ENCODE measurements around the gene SPIRE1. TPM values are rescaled to one million over a fixed set of nuclear protein-coding genes. Genes with fewer than 3 reads are reported as not detected.

Gene SPIRE1
- 15.7 and 19.2 TPM in 2 replicates for total RNA-seq

GRCh38 chr18:12657684-12658425 is at the start of gene SPIRE1:
Gene SPIRE1 (minus strand): TSS chr18:12658107. CDS start chr18:12657866, 241 bp downstream.

DNA sequence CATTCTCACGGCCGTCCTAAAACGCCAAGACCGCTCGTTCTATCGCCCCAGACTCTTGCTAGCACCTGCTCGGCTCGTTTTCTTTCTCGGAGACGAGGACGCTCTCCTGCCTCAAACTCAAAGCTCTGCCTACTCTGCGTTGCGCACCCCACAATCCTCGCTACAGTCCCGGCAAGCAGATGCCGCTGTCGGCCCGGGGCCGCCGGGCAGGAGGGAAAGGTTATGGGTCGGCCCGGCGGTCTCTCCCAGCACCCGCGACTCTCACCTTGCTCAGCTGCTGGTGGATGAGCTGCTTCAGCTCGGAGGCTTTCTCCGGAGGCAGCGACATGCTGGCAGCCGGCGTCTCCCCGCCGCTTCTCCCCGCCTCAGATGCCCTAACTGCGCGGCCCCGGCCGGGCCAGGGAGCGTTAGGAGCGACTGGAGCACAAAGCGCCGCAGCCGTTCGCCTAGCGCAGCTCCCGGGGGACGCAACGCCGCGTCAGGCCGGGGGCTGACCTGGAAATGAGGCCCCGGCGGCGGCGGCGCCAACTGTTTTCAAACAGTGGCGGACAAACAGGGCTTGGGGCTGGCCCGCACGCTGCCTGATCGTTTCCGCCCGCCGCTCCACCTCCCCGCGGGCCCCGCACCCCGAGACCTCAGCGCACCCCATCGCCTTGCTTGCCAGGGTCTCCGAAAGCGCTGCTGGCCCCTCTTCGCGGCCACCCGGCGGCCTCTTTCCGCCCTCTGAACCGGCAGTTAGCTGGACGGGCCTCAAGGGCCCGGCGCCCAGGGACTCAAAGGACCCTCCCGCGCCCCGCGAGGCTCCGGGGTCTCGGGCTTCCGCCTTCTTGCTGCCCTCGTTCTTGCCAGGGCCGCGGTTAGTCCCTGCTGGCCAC is 44.6 kb upstream of the SPIRE1 start, which contains the start of the genes CEP76 and PSMG2:
TSS of gene CEP76 (minus strand) at position 503 of the 875 bp plus-strand sequence. CDS start at position 328, 175 bp downstream.
TSS of gene PSMG2 (plus strand) at position 822 of the 875 bp plus-strand sequence. CDS start 66 bp downstream, outside the sequence.

Small RNA genes lying within 50 kb of the gene (small RNA-seq; reads per million reads assigned to genes)
- gene RNU7-129P = not detected

Other genes with a start within 250 kb of the SPIRE1 start
- 3.9 and 4.9 TPM in 2 replicates for gene CEP76, start 44.6 kb upstream of the SPIRE1 start, total RNA-seq
- 71.7 and 81.3 TPM in 2 replicates for gene PSMG2, start 44.9 kb upstream of the SPIRE1 start, total RNA-seq
- gene PTPN2, start 226.1 kb upstream of the SPIRE1 start, total RNA-seq = 21.1 and 24.7 TPM in 2 replicates